Measurements from ENCODE around the gene NANS.

DNA sequence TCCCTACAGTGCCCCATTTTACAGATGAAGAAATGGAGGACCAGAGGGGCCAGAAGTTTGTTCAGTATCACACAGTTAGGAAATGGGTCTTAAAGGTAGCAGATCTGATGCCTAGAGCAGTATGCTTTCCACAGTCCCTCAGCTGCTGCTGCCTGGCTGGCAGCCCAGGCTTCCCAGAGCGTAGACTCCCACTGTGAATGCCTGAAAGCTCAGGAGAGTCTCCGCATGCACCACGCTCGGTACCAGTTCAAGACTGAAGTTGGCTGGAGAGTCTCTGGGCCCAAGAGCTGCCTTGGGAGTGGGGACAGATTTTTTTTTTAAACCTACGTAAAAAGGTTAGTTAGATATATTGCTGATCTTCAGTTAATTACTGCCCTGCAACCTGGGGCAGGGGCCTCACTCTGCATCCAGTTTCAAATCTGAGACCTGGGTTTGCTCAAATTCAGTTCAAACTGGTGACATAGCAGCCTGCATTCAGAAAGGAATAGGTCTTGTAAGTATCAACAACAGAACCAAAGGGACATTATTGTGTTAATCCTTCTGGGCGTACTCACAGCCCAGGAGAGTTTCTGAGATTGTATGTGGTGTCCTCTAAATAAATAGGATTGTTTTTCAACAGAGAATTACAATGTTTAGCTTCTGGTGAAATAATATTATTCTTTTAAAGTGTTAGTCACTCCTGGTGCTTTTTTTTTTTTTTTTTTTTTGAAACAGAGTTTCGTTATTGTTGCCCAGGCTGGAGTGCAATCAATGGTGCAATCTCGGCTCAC, 8.3 kb downstream of the NANS start:
- TF ChIP-seq CTCF (optimal IDR thresholded peaks at IDR 0.05 in 1 of 3, IDR thresholded peaks at IDR 0.05 in 1 of 3, conservative IDR thresholded peaks at IDR 0.05 in 1 of 3; ENCODE audit: extremely low read depth in 1 of 3, insufficient read depth in 2 of 3, low read length in 3 of 3) (no peak), EZH2 (IDR thresholded peaks at IDR 0.05; ENCODE audit: low read length) (no peak)
